ENCODE results near the gene RNF34. TPM values are rescaled to one million over a fixed set of nuclear protein-coding genes. Genes with fewer than 3 reads are reported as not detected.

The RNF34 gene
- total RNA-seq, 5 donors from 2014 or later (not counting 1 experiment from before 2014, with no cell fraction given), result 71.8 to 94.5 (median 80.8) TPM

GRCh38 chr12:121470751-121471150, 70.8 kb downstream of the RNF34 start:
- Mint-ChIP-seq H3K27ac (peak overlapping the region; percentile 60 to 67), H3K4me3 (no peak overlapping the region), H3K36me3 (peaks cover 3% of the 10 kb centered on the region), H3K4me1 (peaks cover 7 to 18% (median 16%) of the 10 kb centered on the region in 3 donors), H3K9me3 (no peaks in the 10 kb centered on the region), H3K27me3 (no peaks in the 10 kb centered on the region)
- Histone ChIP-seq H3K27me3 (replicated peaks in 1 of 2; ENCODE audit: control insufficient read depth in 2 of 2, extremely low read depth in 1 of 2, insufficient read depth in 2 of 2, low read length in 1 of 2) (no peaks in the 10 kb centered on the region), H3K27ac (ENCODE audit: low read length) (no peak overlapping the region), H3K4me3 (ENCODE audit: control insufficient read depth in 1 of 2, extremely low read depth in 1 of 2, low read length in 1 of 2) (no peak overlapping the region), H3K9me3 (no peaks in the 10 kb centered on the region), H3K4me1 (ENCODE audit: control insufficient read depth in 1 of 2, extremely low read depth in 1 of 2, insufficient read depth in 2 of 2, low read length in 2 of 2) (peaks cover 11 to 12% of the 10 kb centered on the region in 2 experiments), H3K36me3 (ENCODE audit: control insufficient read depth in 2 of 2, extremely low read depth in 1 of 2, insufficient read depth in 1 of 2, low read length in 1 of 2) (no peaks in the 10 kb centered on the region)
- DNase-seq (no peak), ATAC-seq (replicated peaks in 1 of 4) (no peak)
- ChIA-PET CTCF (no interaction called here), POLR2A (no interaction called here)
- 90% methylated on average over 2 of the region's 2 CpGs for WGBS (ENCODE audit: insufficient coverage)

DNA sequence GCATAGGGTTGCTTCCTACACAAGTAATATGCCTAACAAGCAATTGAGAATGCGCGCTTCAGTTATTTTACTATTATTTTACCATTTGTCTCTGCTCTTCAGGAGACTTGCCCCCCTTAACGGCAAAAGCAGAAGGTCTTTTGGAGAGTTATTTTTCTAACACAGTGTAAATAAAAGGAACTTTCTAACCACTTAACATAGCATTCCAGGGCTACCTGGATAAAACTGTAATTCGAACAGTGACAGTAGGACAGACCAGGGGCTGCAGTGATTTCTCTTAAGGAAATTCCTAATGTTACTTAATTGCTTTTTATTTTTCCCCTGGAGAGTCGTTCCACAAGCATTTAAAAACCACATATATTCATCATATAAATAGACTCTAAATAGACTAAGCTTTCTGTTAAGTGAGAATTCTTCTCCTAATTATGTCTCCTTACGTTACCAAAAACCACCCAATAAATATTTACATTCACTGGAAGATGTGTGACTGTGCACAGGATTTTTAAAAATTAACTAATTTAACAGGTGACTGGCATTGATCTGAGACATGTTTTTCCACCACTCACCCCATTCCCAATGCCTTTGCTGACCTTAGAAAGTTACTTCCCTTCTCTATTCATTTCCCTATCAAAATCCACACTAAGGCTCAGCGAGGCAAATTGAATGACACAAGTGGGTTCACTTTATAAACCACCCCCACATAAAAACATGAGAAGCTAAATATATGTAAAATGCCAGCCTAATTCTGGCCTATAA, 72.4 kb downstream of the RNF34 start:
- Mint-ChIP-seq H3K27me3 (no peaks in the 10 kb centered on the region), H3K4me1 (peaks cover 0 to 12% (median 11%) of the 10 kb centered on the region in 3 donors), H3K36me3 (peaks cover 3% of the 10 kb centered on the region), H3K4me3 (no peak overlapping the region), H3K27ac (no peak overlapping the region), H3K9me3 (no peaks in the 10 kb centered on the region)
- Histone ChIP-seq H3K4me3 (ENCODE audit: control insufficient read depth in 1 of 2, extremely low read depth in 1 of 2, low read length in 1 of 2) (no peak overlapping the region), H3K9me3 (no peaks in the 10 kb centered on the region), H3K36me3 (ENCODE audit: control insufficient read depth in 2 of 2, extremely low read depth in 1 of 2, insufficient read depth in 1 of 2, low read length in 1 of 2) (no peaks in the 10 kb centered on the region), H3K27ac (ENCODE audit: low read length) (no peak overlapping the region), H3K27me3 (replicated peaks in 1 of 2; ENCODE audit: control insufficient read depth in 2 of 2, extremely low read depth in 1 of 2, insufficient read depth in 2 of 2, low read length in 1 of 2) (no peaks in the 10 kb centered on the region), H3K4me1 (ENCODE audit: control insufficient read depth in 1 of 2, extremely low read depth in 1 of 2, insufficient read depth in 2 of 2, low read length in 2 of 2) (peaks cover 6 to 7% of the 10 kb centered on the region in 2 experiments)
- POLR2A ChIA-PET, result no interaction called here
- CTCF ChIA-PET, result no interaction called here
- WGBS (ENCODE audit: insufficient coverage), result no CpG with 5 or more reads among the region's 7 CpGs
- DNase-seq (no peak), ATAC-seq (replicated peaks in 1 of 4) (no peak)

Other genes with a start within 250 kb of the RNF34 start
- gene P2RX4, start 190.0 kb upstream of the RNF34 start, total RNA-seq, result 10 to 100 TPM; 36.2 to 62.3 (median 36.9) TPM
- gene CAMKK2, start 103.4 kb upstream of the RNF34 start, total RNA-seq, result 10 to 100 TPM; 13.6 to 25.5 (median 19.8) TPM
- gene ANAPC5, start 47.7 kb upstream of the RNF34 start, total RNA-seq, result 100 to 1,000 TPM; 121 to 134 (median 126) TPM
- gene KDM2B, start 180.9 kb downstream of the RNF34 start, total RNA-seq, result 100 to 1,000 TPM in 2 of 5 donors, 10 to 100 TPM in 3; 74.1 to 102 (median 95.8) TPM
- gene ORAI1, start 226.4 kb downstream of the RNF34 start, total RNA-seq, result 10 to 100 TPM; 38.9 to 76.5 (median 59.0) TPM